Measurements from ENCODE around the gene UTP15. TPM values are rescaled to one million over a fixed set of nuclear protein-coding genes. Genes with fewer than 3 reads are reported as not detected.

The UTP15 gene, protein sequence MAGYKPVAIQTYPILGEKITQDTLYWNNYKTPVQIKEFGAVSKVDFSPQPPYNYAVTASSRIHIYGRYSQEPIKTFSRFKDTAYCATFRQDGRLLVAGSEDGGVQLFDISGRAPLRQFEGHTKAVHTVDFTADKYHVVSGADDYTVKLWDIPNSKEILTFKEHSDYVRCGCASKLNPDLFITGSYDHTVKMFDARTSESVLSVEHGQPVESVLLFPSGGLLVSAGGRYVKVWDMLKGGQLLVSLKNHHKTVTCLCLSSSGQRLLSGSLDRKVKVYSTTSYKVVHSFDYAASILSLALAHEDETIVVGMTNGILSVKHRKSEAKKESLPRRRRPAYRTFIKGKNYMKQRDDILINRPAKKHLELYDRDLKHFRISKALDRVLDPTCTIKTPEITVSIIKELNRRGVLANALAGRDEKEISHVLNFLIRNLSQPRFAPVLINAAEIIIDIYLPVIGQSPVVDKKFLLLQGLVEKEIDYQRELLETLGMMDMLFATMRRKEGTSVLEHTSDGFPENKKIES
- 12.5 and 14.1 TPM in 2 replicates for total RNA-seq

GRCh38 chr5:73565139-73565968 is at the start of gene UTP15, which contains the start of gene ANKRA2:
UTP15 (plus strand) TSS chr5:73565743; CDS start chr5:73567345, 1,602 bp downstream.
ANKRA2 (minus strand) TSS chr5:73565639; CDS start chr5:73562881, 2,758 bp downstream.

GRCh38 chr5:73625944-73626811 is 60.6 kb downstream of the UTP15 start, which contains the start of gene ARHGEF28:
ARHGEF28 (plus strand) TSS chr5:73626196; CDS start chr5:73684852, 58,656 bp downstream.

Other genes with a start within 250 kb of the UTP15 start
- gene FOXD1, start 117.0 kb upstream of the UTP15 start, total RNA-seq, result 0.05 and 0.33 TPM in 2 replicates
- 525 and 620 TPM in 2 replicates for gene BTF3, start 67.3 kb upstream of the UTP15 start, total RNA-seq
- gene ANKRA2, start 104 bp upstream of the UTP15 start, total RNA-seq, result 11.4 and 24.8 TPM in 2 replicates
- gene ARHGEF28, start 60.5 kb downstream of the UTP15 start, total RNA-seq, result 43.8 and 44.7 TPM in 2 replicates